T-helper 1 cell treated with Interleukin-12 subunit alpha and Interleukin-12 subunit beta and Interleukin-4 antibody, amounts not matched to agents 30 μg/mL and 1 μg/mL, for 36 hours (primary cell): Measurements from ENCODE around the gene GRK3.

Experiments used
- H3K27ac Mint-ChIP-seq: one replicate; pipeline ENCODE4 v1.8.0; 2021; ENCODE audit warnings: mild to moderate bottlenecking, mixed read lengths
- H3K27me3 Mint-ChIP-seq: one replicate; pipeline ENCODE4 v1.8.0; 2021; ENCODE audit warnings: low read depth, mixed read lengths
- H3K36me3 Mint-ChIP-seq: one replicate; pipeline ENCODE4 v1.8.0; 2021; ENCODE audit warnings: low read depth, mixed read lengths
- H3K4me1 Mint-ChIP-seq: one replicate; pipeline ENCODE4 v1.8.0; 2021; ENCODE audit warnings: low read depth, mixed read lengths
- H3K4me3 Mint-ChIP-seq: one replicate; pipeline ENCODE4 v1.8.0; 2021; ENCODE audit warnings: mild to moderate bottlenecking, moderate library complexity, mixed read lengths
- H3K9me3 Mint-ChIP-seq: one replicate; pipeline ENCODE4 v1.8.0; 2021; ENCODE audit warnings: mixed read lengths

GRK3 gene

DNA sequence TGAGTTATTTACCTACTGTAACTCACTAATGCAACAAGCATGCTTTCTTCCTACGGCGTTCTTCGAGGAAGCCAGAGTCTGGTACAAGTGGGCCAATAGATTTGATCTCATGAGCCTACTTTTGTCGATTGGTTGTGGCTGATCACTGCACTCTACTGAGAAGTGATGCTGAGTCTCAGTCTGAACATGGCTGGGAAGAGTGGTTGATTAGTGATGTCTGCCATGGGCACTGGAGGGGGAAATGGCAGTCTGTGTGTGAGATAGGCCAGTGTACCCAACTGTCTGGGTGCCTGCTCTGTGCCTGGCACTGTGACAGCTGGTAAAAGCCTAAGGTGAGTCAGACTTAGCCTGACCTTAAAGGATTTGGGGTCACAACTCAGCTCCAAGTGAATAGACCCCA is 205.9 kb downstream of the GRK3 start:
- Mint-ChIP-seq H3K27ac (peak overlapping the region; percentile 19), H3K36me3 (peaks cover 50% of the 10 kb centered on the region), H3K4me1 (peaks cover 30% of the 10 kb centered on the region), H3K27me3 (no peaks in the 10 kb centered on the region), H3K9me3 (peaks cover 45% of the 10 kb centered on the region), H3K4me3 (no peak overlapping the region)

DNA sequence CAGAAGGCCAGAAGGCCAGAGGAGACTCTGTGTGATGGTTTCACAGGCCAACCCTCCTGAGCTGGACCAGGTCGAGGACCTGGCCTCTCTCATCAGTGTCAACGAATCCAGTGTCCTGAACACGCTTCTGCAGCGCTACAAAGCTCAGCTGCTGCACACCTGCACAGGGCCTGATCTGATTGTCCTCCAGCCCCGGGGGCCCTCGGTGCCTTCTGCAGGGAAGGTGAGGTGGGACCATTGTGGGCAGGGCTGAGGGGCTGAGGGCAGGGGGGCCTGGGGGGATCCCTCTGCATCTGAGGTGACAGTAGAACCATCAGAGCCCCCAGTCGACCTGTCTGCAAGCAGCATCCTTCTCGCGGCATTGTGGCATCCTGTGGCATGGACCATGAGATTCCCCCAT is 207.8 kb downstream of the GRK3 start:
- H3K9me3 Mint-ChIP-seq = peaks cover 26% of the 10 kb centered on the region
- peaks cover 33% of the 10 kb centered on the region for H3K36me3 Mint-ChIP-seq
- no peaks in the 10 kb centered on the region for H3K27me3 Mint-ChIP-seq
- peak overlapping the region; percentile 57 for H3K27ac Mint-ChIP-seq
- H3K4me1 Mint-ChIP-seq = peaks cover 30% of the 10 kb centered on the region
- no peak overlapping the region for H3K4me3 Mint-ChIP-seq

DNA sequence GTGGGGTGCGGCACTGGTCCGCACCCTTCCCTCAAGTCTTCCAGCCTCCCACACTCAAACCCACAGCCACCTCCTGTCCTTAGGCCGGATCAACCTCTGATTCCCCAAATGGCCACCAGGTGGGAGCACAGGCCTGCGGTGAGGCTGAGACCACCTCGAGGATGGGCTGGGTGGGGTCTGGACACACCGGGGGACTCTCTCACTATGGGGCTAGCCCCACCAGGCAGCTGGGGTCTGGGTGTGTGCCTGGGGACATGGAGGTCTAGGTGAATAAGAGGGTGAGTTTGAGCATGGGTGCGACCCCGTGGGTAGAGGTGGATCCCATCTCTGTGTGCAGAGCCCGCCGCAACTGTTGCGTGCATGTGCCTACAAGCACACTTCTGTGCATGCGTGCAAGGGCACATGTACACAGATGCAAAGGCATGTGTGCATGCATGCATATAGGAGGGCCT is 210.1 kb downstream of the GRK3 start:
- Mint-ChIP-seq H3K9me3 (peaks cover 8% of the 10 kb centered on the region), H3K27ac (no peak overlapping the region), H3K27me3 (no peaks in the 10 kb centered on the region), H3K4me3 (no peak overlapping the region), H3K4me1 (peaks cover 20% of the 10 kb centered on the region), H3K36me3 (peaks cover 11% of the 10 kb centered on the region)

DNA sequence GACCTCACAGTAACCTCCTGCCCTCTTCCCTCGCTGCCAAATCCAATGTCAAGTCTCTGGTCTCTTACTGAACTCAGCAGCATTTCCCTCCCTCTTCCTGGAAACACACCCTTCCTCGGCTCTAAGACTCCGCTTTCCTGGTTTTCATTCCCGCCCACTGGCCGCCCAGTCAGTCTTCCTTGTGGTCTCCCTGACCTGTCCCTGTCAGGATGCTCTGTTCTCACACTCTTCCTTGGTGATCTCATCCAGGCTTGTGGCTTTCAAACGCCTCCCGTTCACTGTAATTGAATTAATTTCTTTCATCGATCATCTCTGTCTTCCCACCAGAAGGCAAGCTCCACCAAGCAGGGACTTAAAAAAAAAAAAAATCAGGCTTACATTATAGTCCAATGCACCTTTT is 211.1 kb downstream of the GRK3 start:
- no peak overlapping the region for H3K4me3 Mint-ChIP-seq
- peaks cover 17% of the 10 kb centered on the region for H3K4me1 Mint-ChIP-seq
- H3K27me3 Mint-ChIP-seq = no peaks in the 10 kb centered on the region
- H3K9me3 Mint-ChIP-seq = no peaks in the 10 kb centered on the region
- H3K36me3 Mint-ChIP-seq = peaks cover 5% of the 10 kb centered on the region
- H3K27ac Mint-ChIP-seq = no peak overlapping the region

GRCh38 chr22:25777411-25777810 is 212.9 kb downstream of the GRK3 start:
- H3K27ac Mint-ChIP-seq = no peak overlapping the region
- peaks cover 10% of the 10 kb centered on the region for H3K4me1 Mint-ChIP-seq
- no peaks in the 10 kb centered on the region for H3K9me3 Mint-ChIP-seq
- no peaks in the 10 kb centered on the region for H3K27me3 Mint-ChIP-seq
- no peak overlapping the region for H3K4me3 Mint-ChIP-seq
- peaks cover 3% of the 10 kb centered on the region for H3K36me3 Mint-ChIP-seq

- Mint-ChIP-seq H3K9me3 (no peaks in the 10 kb centered on the region), H3K36me3 (peaks cover 3% of the 10 kb centered on the region), H3K4me1 (peaks cover 6% of the 10 kb centered on the region), H3K4me3 (no peak overlapping the region), H3K27me3 (no peaks in the 10 kb centered on the region), H3K27ac (no peak overlapping the region)
Observed at GRCh38 chr22:25777870-25778269, 213.4 kb downstream of the GRK3 start.
